ENCODE measurements around the gene BLOC1S3. TPM values are rescaled to one million over a fixed set of nuclear protein-coding genes. Genes with fewer than 3 reads are reported as not detected.
A peak's percentile ranks its signal among the peaks of the same experiment; 100 is the strongest.

The BLOC1S3 gene
- total and polyA plus RNA-seq, 8 donors = 2.1 to 12.3 (median 5.3) TPM

GRCh38 chr19:45141203-45141900 is 37.2 kb upstream of the BLOC1S3 start:
- DNase-seq (peak in 1 of 6 donors; percentile 61), FAIRE-seq (no peak), ATAC-seq (no peak)
- no peak overlapping the region for H3K27ac ChIP-seq
- no peak for TF ChIP-seq CTCF (IDR thresholded peaks at IDR 0.05)
- WGBS, 2 donors = 92 to 99% methylated on average over 26 to 28 of the region's 28 CpGs
- no peaks in the 10 kb centered on the region for H3K27me3 ChIP-seq
- peaks cover 0 to 17% (median 0%) of the 10 kb centered on the region in 3 donors for H3K36me3 ChIP-seq
- intact Hi-C loops (cut with DNase I) = no loop called here
- no peaks in the 10 kb centered on the region for H3K4me1 ChIP-seq
- H3K9me3 ChIP-seq = no peaks in the 10 kb centered on the region
- no peak overlapping the region for H3K4me3 ChIP-seq

GRCh38 chr19:45142016-45142725 is 36.4 kb upstream of the BLOC1S3 start:
- FAIRE-seq (no peak), DNase-seq (peak in 1 of 6 donors; percentile 66), ATAC-seq (no peak)
- H3K4me1 ChIP-seq = no peaks in the 10 kb centered on the region
- H3K9me3 ChIP-seq = no peaks in the 10 kb centered on the region
- H3K27ac ChIP-seq = no peak overlapping the region
- peaks cover 0 to 17% (median 0%) of the 10 kb centered on the region in 3 donors for H3K36me3 ChIP-seq
- no peaks in the 10 kb centered on the region for H3K27me3 ChIP-seq
- no peak overlapping the region for H3K4me3 ChIP-seq
- no peak for TF ChIP-seq CTCF (IDR thresholded peaks at IDR 0.05)
- intact Hi-C loops (cut with DNase I) = no loop called here
- WGBS, 2 donors = 91 to 95% methylated on average over 33 of the region's 33 CpGs

- H3K36me3 ChIP-seq = peaks cover 0 to 17% (median 0%) of the 10 kb centered on the region in 3 donors
These were observed 35.9 kb upstream of the BLOC1S3 start for GRCh38 chr19:45142726-45143110.

GRCh38 chr19:45144431-45145269 is 33.9 kb upstream of the BLOC1S3 start:
- peaks cover 0 to 17% (median 0%) of the 10 kb centered on the region in 3 donors for H3K36me3 ChIP-seq
- H3K27ac ChIP-seq = no peak overlapping the region
- no peak overlapping the region for H3K4me3 ChIP-seq
- WGBS, 2 donors = 96% methylated on average over 49 to 53 of the region's 53 CpGs
- H3K9me3 ChIP-seq = no peaks in the 10 kb centered on the region
- H3K4me1 ChIP-seq = no peaks in the 10 kb centered on the region
- intact Hi-C loops (cut with DNase I) = no loop called here
- TF ChIP-seq CTCF (IDR thresholded peaks at IDR 0.05) = no peak
- ATAC-seq (no peak), FAIRE-seq (no peak), DNase-seq (peak in 1 of 6 donors; percentile 72)
- H3K27me3 ChIP-seq = no peaks in the 10 kb centered on the region

More at GRCh38 chr19:45142726-45143110, 35.9 kb upstream of the BLOC1S3 start:
- FAIRE-seq (no peak), ATAC-seq (no peak), DNase-seq (peak in 1 of 6 donors; percentile 40)
- no peaks in the 10 kb centered on the region for H3K27me3 ChIP-seq
- no peak overlapping the region for H3K27ac ChIP-seq
- WGBS, 2 donors = 76 to 81% methylated on average over 9 of the region's 9 CpGs
- no peaks in the 10 kb centered on the region for H3K9me3 ChIP-seq
- no peak for TF ChIP-seq CTCF (IDR thresholded peaks at IDR 0.05)
- intact Hi-C loops (cut with DNase I) = no loop called here
- no peak overlapping the region for H3K4me3 ChIP-seq
- H3K4me1 ChIP-seq = no peaks in the 10 kb centered on the region

All from pancreas (tissue), 10 donors.